CD14-positive monocyte (primary cell): ENCODE measurements around the gene SMPD2. TPM values are rescaled to one million over a fixed set of nuclear protein-coding genes. Genes with fewer than 3 reads are reported as not detected.
A peak's percentile ranks its signal among the peaks of the same experiment; 100 is the strongest.

ENCODE experiments used
- DNase-seq, 3 donors: peaks; one replicate each; pipeline ENCODE4 v3.0.0-alpha.2; 2011 to 2022
- H2AFZ ChIP-seq: 2 replicates; pipeline ENCODE4 v1.6.0; 2012; ENCODE audit warnings: mild to moderate bottlenecking, low read depth, low read length, inconsistent platforms; ENCODE audit not compliant: insufficient read depth, poor library complexity, severe bottlenecking
- H3K27ac ChIP-seq, 2 donors: 1 replicate in 1 of 2; 2 replicates in 1 of 2; pipeline ENCODE4 v1.5.1; 2012 to 2013; ENCODE audit warnings: low read length in 2 of 2, control low read depth in 1 of 2, inconsistent platforms in 1 of 2, low read depth in 1 of 2, mild to moderate bottlenecking in 1 of 2
- H3K27me3 ChIP-seq, 2 donors: one replicate each; pipeline versions ENCODE4 v1.6.0 to v1.6.1; 2011 to 2013; ENCODE audit warnings: low read length in 2 of 2; ENCODE audit not compliant: control insufficient read depth in 2 of 2, insufficient read depth in 2 of 2
- H3K36me3 ChIP-seq, 2 donors: replicated peaks in 1 of 2; 1 replicate in 1 of 2; 2 replicates in 1 of 2; pipeline versions ENCODE4 v1.5.1 to v1.6.1; 2012 to 2013; ENCODE audit warnings: low read length in 2 of 2, control low read depth in 1 of 2, inconsistent platforms in 1 of 2, mild to moderate bottlenecking in 1 of 2; ENCODE audit not compliant: insufficient read depth in 2 of 2, control insufficient read depth in 1 of 2
- H3K4me1 ChIP-seq, 2 donors: 1 replicate in 1 of 2; 2 replicates in 1 of 2; pipeline versions ENCODE4 v1.5.1 to v1.6.1; 2012 to 2013; ENCODE audit warnings: low read length in 2 of 2, control low read depth in 1 of 2, inconsistent platforms in 1 of 2, mild to moderate bottlenecking in 1 of 2, moderate library complexity in 1 of 2; ENCODE audit not compliant: insufficient read depth in 2 of 2, control insufficient read depth in 1 of 2
- H3K4me2 ChIP-seq: replicated peaks from 2 replicates; pipeline ENCODE3; 2012; ENCODE audit warnings: low read length, moderate library complexity, mild to moderate bottlenecking; ENCODE audit not compliant: poor library complexity, severe bottlenecking; ENCODE audit errors: extremely low read depth
- H3K4me3 ChIP-seq, 3 experiments: fragments of 200-600 bp in 1 of 3; sonication (generic) in 1 of 3; replicated peaks in 1 of 3; 1 replicate in 2 of 3; 2 replicates in 1 of 3; pipeline ENCODE4 v1.5.1; 2011 to 2013; ENCODE audit warnings: low read length in 3 of 3, mild to moderate bottlenecking in 3 of 3, control low read depth in 2 of 3, low read depth in 2 of 3, inconsistent platforms in 1 of 3, moderate library complexity in 1 of 3
- H3K79me2 ChIP-seq: 2 replicates; pipeline ENCODE4 v1.6.0; 2012; ENCODE audit warnings: mild to moderate bottlenecking, control low read depth, inconsistent platforms, low read length, moderate library complexity; ENCODE audit not compliant: insufficient read depth
- H3K9ac ChIP-seq: 2 replicates; pipeline ENCODE4 v1.6.0; 2017; ENCODE audit warnings: low read length, mild to moderate bottlenecking; ENCODE audit not compliant: insufficient read depth, poor library complexity, severe bottlenecking
- H3K9me3 ChIP-seq, 2 donors: replicated peaks in 1 of 2; 1 replicate in 1 of 2; 2 replicates in 1 of 2; pipeline versions ENCODE4 v1.5.1 to v1.6.1; 2012 to 2013; ENCODE audit warnings: low read length in 2 of 2, control low read depth in 1 of 2; ENCODE audit not compliant: control insufficient read depth in 1 of 2, insufficient read depth in 1 of 2
- H4K20me1 ChIP-seq: 2 replicates; pipeline ENCODE4 v1.6.0; 2012; ENCODE audit warnings: mild to moderate bottlenecking, low read length, control low read depth, moderate library complexity; ENCODE audit not compliant: insufficient read depth
- H3K27ac Mint-ChIP-seq, 7 donors: one replicate each; pipeline ENCODE4 v1.8.0; 2020; ENCODE audit warnings: mild to moderate bottlenecking in 7 of 7, mixed read lengths in 7 of 7, moderate library complexity in 6 of 7, inconsistent platforms in 2 of 7
- H3K27me3 Mint-ChIP-seq, 3 donors: one replicate each; pipeline ENCODE4 v1.8.0; 2021 to 2022; ENCODE audit warnings: low read depth in 3 of 3, mild to moderate bottlenecking in 3 of 3, mixed read lengths in 3 of 3, moderate library complexity in 3 of 3, inconsistent platforms in 1 of 3
- H3K36me3 Mint-ChIP-seq, 2 donors: one replicate each; pipeline ENCODE4 v1.8.0; 2020; ENCODE audit warnings: mixed read lengths in 2 of 2, inconsistent platforms in 1 of 2, mild to moderate bottlenecking in 1 of 2
- H3K4me1 Mint-ChIP-seq: one replicate; pipeline ENCODE4 v1.8.0; 2020; ENCODE audit warnings: mild to moderate bottlenecking, mixed read lengths
- H3K4me3 Mint-ChIP-seq, 2 donors: one replicate each; pipeline ENCODE4 v1.8.0; 2020; ENCODE audit warnings: mild to moderate bottlenecking in 2 of 2, mixed read lengths in 2 of 2, moderate library complexity in 1 of 2
- H3K9me3 Mint-ChIP-seq, 7 donors: one replicate each; pipeline ENCODE4 v1.8.0; 2020 to 2022; ENCODE audit warnings: mixed read lengths in 7 of 7, mild to moderate bottlenecking in 6 of 7, moderate library complexity in 6 of 7, inconsistent platforms in 2 of 7
- WGBS: methylation state at CpG from one replicate; pipeline ENCODE4 v1.1.5; 2013; ENCODE audit warnings: missing lambda C conversion rate; ENCODE audit not compliant: insufficient coverage; 5-methylcytosine and 5-hydroxymethylcytosine counted together
- intact Hi-C, 2 donors: fragments of 100-400 bp; cut with micrococcal nuclease; formaldehyde crosslinking; loops; one replicate each; pipeline versions ENCODE4 v1.15.0 to v1.15.1; 2023
- polyA plus RNA-seq, 3 donors: library from polyadenylated mRNA; depleted of rRNA in 1 of 3; unstranded in 2 of 3; stranded (reverse) in 1 of 3; fragments of 300-500 nt in 2 of 3; fragments of >200 nt in 1 of 3; fragmentation: Illumina TruSeq in 2 of 3; gene quantifications; 1 replicate in 2 of 3; 2 replicates in 1 of 3; pipeline ENCODE4 v1.2.3, GENCODE V29; 2012 to 2021
- TF ChIP-seq, protein P1 (sequence below): fragments of 200-600 bp; IDR thresholded peaks from one replicate; pipeline ENCODE4 v1.8.0; 2022; ENCODE audit warnings: antibody characterized with exemption, mild to moderate bottlenecking

The SMPD2 gene
- polyA plus RNA-seq, 3 donors = 9.5 to 14.3 (median 12.3) TPM

- peaks cover 31 to 41% of the 10 kb centered on the region in 2 donors for H3K4me1 ChIP-seq
- Mint-ChIP-seq H3K27ac (peak overlapping the region in 6 of 7 donors; percentile 9 to 71 (median 47)), H3K36me3 (peaks cover 65 to 71% of the 10 kb centered on the region in 2 donors), H3K4me1 (peaks cover 49% of the 10 kb centered on the region), H3K4me3 (peak overlapping the region in 1 of 2 donors; percentile 56), H3K9me3 (no peaks in the 10 kb centered on the region), H3K27me3 (no peaks in the 10 kb centered on the region)
- intact Hi-C loops = no loop called here
- no peak for DNase-seq
- peaks cover 66% of the 10 kb centered on the region for H3K79me2 ChIP-seq
- TF ChIP-seq, protein P1, sequence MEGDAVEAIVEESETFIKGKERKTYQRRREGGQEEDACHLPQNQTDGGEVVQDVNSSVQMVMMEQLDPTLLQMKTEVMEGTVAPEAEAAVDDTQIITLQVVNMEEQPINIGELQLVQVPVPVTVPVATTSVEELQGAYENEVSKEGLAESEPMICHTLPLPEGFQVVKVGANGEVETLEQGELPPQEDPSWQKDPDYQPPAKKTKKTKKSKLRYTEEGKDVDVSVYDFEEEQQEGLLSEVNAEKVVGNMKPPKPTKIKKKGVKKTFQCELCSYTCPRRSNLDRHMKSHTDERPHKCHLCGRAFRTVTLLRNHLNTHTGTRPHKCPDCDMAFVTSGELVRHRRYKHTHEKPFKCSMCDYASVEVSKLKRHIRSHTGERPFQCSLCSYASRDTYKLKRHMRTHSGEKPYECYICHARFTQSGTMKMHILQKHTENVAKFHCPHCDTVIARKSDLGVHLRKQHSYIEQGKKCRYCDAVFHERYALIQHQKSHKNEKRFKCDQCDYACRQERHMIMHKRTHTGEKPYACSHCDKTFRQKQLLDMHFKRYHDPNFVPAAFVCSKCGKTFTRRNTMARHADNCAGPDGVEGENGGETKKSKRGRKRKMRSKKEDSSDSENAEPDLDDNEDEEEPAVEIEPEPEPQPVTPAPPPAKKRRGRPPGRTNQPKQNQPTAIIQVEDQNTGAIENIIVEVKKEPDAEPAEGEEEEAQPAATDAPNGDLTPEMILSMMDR = no peak
- peak overlapping the region in 1 of 2 donors; percentile 43 for H3K27ac ChIP-seq
- peaks cover 33 to 70% of the 10 kb centered on the region in 2 donors for H3K36me3 ChIP-seq
- H3K9me3 ChIP-seq = no peaks in the 10 kb centered on the region
- H3K9ac ChIP-seq = no peak overlapping the region
- H2AFZ ChIP-seq = no peak overlapping the region
- H4K20me1 ChIP-seq = peaks cover 31% of the 10 kb centered on the region
- WGBS = 71% methylated on average over 1 of the region's 9 CpGs
- no peak overlapping the region for H3K4me3 ChIP-seq
- H3K27me3 ChIP-seq = no peaks in the 10 kb centered on the region
- no peak overlapping the region for H3K4me2 ChIP-seq
Measured at GRCh38 chr6:109478222-109478805, 37.8 kb downstream of the SMPD2 start.

DNA sequence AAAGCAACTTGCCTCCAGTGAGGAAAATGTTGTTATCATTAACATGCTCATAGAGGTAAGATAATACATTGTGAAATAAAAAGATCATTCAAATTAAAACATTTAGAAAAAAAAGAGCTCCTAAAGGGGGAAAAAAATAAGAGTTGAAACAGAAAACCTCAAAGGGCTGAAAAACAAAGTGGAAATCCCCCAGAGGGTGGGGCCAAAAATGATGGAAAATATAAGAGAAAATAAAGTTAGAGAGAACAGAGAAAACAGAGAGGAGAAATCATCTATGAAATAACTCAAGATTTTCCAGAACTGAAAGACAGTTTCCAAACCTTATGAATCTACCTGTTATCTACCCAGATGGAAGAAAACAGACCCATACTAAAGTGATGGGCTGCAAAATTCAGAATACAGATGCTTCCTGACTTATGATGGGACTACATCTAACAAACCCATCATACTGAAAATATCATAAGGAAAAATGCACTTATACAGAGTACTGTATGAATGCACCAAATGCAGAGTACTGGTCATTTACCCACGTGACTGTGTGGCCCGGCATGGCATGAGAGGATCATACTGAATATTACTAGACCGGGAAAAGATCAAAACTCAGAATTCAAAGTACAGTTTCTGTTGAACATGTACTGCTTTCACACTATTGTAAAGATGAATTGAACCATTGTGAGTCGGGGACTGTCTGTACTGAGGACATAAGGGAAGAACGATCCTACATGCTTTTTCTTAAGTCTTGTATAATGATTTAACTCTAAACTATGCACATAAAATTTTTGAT lies 38.5 kb downstream of the SMPD2 start:
- Mint-ChIP-seq H3K27ac (peak overlapping the region in 2 of 7 donors; percentile 25 to 59), H3K4me1 (peaks cover 51% of the 10 kb centered on the region), H3K9me3 (no peaks in the 10 kb centered on the region), H3K4me3 (peak overlapping the region in 1 of 2 donors; percentile 56), H3K27me3 (peaks cover 0 to 2% (median 0%) of the 10 kb centered on the region in 3 donors), H3K36me3 (peaks cover 58 to 64% of the 10 kb centered on the region in 2 donors)
- Histone ChIP-seq H3K27ac (peak overlapping the region in 1 of 2 donors; percentile 1), H3K4me3 (no peak overlapping the region), H3K9ac (no peak overlapping the region), H3K36me3 (peaks cover 26 to 63% of the 10 kb centered on the region in 2 donors), H2AFZ (no peak overlapping the region), H3K4me1 (peaks cover 35 to 47% of the 10 kb centered on the region in 2 donors), H3K4me2 (peak overlapping the region; percentile 17), H3K9me3 (no peaks in the 10 kb centered on the region), H3K79me2 (peaks cover 65% of the 10 kb centered on the region), H3K27me3 (no peaks in the 10 kb centered on the region), H4K20me1 (peaks cover 31% of the 10 kb centered on the region)
- TF ChIP-seq, protein P1 = no peak
- WGBS = 94% methylated on average over 3 of the region's 5 CpGs
- intact Hi-C loops = no loop called here
- DNase-seq = no peak
